ENCODE results near the gene RFX2.
"Not testable (repeated sequence)": the region's sequence is repeated elsewhere in the genome, so short reads cannot be mapped to it uniquely, and the experiment has no call there.

Gene RFX2

DNA sequence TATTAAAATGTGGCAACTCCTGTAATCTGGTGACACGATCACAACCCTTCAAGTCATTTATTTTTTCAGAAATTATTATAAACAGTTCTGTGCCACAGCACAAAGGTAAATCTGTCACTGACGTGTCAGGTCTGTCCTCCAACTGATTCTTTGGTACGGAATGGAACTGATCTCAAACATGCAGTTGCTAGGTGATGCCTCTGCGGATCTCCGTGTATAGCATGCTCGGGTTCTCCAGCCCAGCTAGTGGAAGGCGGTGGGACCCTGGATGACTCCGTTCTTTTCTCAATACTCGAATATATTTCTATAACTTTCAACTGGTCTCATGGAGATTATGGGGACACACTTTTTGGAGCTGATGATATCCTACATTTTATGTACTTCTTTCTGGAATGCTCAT is 143.4 kb downstream of the RFX2 start:
- no peak for DNase-seq

- DNase-seq: no peak
Observed at GRCh38 chr19:5966215-5966614, 144.1 kb downstream of the RFX2 start.

- no peak for DNase-seq
Observed at GRCh38 chr19:5964816-5965565, 145.3 kb downstream of the RFX2 start.

- DNase-seq: no peak
Observed at GRCh38 chr19:5963855-5964254, 146.4 kb downstream of the RFX2 start.

- DNase-seq: not testable (repeated sequence)
Observed at GRCh38 chr19:5963259-5963658, 147.0 kb downstream of the RFX2 start.

DNA sequence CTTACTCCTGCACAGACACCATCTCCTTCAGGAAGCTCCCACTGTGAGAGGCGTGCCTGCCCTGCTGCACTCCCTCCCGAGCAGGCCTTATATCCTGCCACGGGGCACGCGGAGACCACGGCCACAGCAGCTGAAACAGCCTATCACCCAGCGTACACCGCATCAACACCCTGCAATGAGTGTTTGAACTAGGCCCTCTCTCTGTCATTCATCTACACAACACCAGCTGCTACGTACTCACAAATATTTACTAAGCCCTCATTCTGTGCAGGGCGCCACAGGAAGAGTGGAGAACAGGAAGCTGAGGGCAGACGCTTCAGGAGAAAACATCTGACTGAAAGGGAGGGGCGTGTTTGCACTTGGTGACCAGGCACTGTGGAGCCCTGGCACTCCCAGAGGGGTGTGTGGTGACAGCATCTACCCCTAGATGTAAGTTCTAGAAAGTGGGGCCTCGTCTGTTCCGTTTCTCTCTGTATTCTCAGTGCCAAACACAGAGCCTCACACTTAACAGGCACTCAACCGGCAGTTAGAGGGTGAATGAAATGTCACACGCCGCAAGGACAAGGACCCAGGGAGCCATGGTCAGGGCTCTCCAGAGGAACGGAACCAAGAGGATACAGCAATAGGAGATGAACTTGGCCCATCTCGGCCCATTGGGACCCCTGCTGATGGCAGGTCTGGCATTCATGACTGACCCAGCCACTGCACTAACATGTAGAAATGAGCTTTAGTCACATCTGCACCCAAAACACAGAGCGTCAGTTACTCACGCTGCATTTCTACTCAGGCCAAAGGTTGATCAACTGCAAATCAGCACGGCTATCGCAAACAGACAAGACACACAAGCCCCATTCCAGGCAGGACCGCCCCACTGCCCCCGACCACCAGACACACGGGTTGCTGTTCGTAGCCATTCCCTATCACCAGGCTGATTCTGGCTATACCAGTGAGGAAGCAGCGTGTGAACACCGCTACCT is 148.0 kb downstream of the RFX2 start:
- peak; percentile 86 for DNase-seq

GRCh38 chr19:5961641-5961968 is 148.7 kb downstream of the RFX2 start:
- DNase-seq: not testable (repeated sequence)

DNA sequence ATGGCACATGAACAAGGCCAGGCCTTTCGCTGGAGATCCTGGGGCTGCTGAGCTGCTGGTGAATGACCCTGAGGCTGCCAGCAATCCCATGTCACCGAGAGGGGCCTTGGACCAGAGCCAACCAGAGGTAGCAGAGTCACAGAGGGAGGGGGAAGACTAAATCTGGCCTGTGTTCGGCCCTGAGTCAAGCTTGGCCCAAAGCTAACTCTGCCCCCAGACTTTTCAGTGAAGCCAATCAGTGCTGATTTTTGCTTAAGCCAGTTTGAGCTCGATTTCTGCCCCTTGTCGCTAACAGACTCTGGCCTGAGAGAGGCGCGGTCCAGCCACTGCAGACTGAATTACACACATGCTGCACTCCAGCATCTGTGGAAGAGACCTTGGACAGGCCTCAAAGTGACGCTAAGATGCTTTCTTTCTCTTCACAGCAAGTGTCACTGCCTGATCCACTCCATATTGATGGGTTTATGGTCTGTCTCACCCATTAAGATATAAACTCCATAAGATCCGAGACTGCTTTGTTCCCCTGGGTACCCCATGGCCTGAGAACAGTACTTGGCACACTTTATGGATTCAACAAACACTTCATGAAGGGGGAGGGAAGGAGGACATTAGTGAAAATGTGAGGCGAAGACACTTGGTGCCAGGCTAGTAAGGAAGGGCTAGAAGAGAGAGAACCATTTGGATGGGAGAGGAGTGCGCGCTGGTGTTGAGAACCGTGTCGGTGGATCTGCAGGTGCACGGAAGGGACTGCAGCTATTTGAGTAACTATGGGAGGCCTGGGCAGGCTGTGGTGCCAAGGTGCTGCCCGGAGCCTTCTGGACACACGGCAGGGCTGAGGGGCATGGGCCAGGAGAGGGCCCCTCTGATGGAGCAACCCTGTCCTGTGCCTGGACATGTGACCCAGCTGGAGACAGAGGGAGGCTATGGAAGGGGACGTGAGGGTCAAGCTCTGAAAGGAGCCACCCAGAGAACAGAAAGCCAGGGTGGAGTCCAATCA is 150.0 kb downstream of the RFX2 start:
- no peak for DNase-seq

DNA sequence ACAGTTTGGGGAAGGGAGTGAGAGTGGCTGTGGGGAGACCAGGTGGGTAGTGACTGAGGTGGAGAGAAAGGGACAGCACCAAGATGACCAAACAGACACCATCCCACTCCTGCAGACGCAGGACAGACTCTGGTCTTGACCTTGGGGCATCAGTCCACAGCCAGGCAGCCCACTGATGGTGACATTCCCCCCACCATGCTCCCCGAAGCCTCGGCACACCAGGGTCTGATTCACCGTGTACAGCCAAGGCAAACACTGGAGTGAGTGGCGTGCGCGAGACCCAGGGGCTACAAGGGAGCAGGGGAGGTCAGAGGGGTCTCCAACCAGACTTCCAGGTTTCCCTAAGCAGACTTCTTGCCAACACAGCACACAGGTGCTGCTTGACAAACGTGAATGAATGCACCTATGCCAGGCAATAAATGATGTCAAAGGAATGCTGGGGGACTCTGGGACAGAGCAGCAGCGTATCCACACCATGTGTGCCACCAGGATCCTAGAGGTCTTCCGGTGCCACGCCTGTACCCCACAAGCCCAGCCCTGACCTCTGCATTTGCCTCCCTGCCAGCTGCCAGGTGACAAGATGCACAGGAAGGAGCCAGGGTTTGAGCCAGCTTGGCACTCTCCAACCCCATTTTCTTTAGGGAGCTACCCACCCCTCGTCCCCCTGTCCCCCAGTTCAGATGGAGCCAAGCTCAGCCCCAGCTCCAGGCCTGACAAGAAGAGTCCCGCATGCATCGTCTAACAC is 150.9 kb downstream of the RFX2 start:
- DNase-seq: no peak

- DNase-seq: no peak
Observed at GRCh38 chr19:5958851-5959122, 151.5 kb downstream of the RFX2 start.

DNA sequence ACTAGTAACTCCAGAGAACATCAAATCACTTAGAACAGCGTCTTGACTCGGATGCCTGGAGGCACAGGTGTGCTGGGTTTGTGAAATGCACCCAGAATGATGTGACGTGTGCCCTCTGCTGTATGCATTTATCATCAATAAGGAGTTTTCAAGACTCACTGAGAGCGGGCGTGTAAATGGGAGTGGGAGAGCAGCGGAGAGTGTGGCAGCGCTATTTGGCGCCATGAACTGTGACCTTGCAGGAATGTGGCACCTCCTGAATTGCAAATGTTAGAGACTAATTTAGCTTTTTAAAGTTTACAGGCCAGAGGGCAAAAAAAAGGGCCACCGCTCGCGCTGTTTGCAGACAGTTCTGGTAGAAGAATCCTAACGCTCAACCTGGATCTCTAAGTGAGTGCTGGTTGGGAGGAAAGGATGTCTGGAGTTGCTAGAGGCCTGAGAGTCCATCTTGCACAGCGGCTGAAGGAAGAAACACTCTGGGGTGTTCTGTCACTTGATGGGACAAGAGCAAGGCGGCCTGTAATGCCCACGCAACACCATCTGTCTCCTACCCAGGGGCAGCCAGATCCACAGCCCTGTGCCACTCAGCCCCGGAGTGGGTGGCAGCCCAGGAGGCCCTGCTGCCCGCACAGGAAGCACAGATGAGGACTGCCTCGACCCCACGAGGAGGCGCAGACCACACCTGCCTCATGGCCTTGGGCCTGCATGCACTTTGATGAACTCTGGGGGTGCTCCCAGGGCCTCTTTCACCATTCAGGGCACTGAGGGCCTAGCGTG is 152.0 kb downstream of the RFX2 start:
- no peak for DNase-seq

- no peak for DNase-seq
Observed at GRCh38 chr19:5957170-5957569, 153.1 kb downstream of the RFX2 start.

DNA sequence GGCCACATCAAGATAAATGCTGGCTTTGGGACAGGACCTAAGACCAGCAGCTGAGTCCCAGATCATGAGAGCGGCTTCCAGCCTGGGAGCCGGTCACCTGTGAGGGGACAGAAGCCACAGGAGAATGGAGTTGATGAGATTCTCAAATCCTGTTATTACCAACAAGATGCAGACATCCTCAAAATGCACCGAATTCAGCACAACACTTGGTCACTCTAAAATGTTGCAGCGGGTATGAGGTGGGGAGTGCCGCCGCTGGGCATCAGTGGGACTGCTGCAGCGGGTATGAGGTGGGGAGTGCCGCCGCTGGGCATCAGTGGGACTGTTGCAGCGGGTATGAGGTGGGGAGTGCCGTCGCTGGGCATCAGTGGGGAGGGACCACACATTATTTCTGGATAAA is 153.6 kb downstream of the RFX2 start:
- DNase-seq: no peak

GRCh38 chr19:5956323-5956722 is 154.0 kb downstream of the RFX2 start:
- no peak for DNase-seq

GRCh38 chr19:5955636-5955935 is 154.7 kb downstream of the RFX2 start:
- DNase-seq: no peak

DNA sequence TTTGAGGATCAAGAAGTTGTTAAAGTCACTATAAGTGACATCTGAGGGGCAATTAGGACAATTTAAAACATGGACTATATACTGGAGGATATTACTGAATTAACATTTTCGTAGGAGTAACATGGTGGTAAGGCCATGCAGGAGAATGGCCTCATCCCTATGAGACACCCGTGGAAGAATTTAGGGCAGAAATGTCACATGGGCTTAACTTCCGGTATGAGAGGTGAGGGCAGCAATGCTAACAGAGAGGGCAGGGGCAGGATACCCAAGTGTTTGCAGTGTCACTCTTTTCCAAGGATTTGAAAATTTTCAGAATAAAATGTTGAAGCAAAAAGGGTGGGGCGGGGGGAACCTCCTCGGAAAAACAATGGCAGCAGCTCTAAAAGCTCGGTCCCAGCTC is 156.0 kb downstream of the RFX2 start:
- DNase-seq: no peak

DNA sequence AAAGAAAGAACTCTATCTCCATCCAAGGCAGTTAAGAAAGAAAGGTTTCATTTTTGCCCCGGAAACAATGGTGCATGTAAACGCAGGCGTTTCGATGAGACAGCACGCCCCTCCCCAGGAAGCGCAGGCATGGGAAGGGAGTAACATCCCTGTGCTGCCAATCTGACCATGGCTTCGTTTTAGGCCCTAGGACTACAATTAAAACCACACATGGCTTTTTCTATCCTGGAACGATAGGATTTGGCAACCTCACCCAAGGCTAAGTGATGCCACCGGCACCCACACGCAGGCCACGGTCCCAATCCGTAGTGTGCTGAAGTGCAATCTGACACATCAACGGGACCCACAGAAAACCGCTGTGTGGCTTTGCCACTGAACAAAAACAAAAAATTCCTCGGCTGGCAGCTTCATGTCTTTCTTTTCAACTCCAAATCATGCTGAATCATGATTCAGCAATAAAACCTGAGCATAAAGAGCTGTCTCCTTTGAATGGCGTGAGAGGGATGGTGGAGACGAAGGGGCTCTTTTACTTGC is 156.6 kb downstream of the RFX2 start:
- peak; percentile 35 for DNase-seq

DNA sequence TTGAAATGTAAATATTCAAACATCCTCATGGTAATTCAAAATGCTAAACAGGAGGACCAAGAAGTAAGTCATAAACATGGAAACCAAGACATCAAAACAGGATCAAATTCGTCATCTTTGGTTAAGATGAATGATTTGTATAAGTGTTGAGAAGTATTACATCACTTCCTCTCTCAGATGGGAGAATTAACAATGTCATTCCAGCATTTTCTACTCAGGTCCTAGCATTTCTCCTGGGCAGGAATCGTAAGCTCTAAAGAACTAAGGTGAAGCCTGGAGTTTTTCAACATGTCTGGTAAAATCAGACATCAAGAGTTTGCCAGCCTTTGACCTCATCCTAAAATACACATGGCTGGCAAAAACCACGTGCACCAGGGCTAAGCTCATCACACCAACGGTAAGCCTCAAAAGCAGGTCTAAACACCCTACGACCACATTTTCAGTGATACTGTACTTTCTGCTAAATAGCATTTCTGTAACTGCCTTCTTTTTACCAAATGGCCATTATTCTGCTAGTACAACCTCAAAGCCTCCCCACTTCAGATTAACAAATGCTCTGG is 157.2 kb downstream of the RFX2 start:
- DNase-seq: no peak

- DNase-seq: no peak
Observed at GRCh38 chr19:5952193-5953029, 157.9 kb downstream of the RFX2 start.

DNA sequence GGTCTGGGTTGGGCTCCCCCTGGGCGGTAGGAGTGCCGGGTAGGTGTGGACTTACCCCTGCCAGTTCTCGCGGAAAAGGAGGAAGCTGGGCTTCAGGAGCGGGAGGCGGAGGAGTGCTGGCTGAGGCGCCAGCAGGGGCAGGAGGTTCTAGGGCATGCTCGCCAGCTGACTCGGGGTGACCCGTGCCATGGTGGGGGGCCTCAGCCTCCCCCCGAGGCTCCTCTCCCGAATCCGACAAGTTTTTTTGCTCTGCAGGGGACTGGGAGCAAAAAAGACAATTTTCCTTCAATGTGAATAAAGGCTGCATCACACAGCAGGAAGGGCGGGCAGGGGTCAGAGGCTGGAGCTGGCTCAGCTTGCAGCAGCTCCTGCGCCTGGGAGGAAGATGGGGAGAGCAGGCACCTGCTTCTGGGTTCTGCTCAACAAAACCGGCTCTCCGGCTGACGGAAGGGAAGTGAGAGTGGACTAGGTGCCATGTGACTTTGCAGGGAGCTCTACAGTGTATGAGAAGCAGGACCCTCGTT is 158.9 kb downstream of the RFX2 start:
- DNase-seq: no peak

Measured in CD4-positive, alpha-beta T cell treated with Interleukin-12 subunit alpha and Interleukin-12 subunit beta, for 1 hour (primary cell).